Measurements from ENCODE around the gene RAB29. TPM values are rescaled to one million over a fixed set of nuclear protein-coding genes. Genes with fewer than 3 reads are reported as not detected.

Gene RAB29
- total and polyA plus RNA-seq, 9 of the 15 experiments (the other 6 are each of a cell fraction or from before 2014, with no cell fraction given): 6.3 to 17.6 (median 8.0) TPM

DNA sequence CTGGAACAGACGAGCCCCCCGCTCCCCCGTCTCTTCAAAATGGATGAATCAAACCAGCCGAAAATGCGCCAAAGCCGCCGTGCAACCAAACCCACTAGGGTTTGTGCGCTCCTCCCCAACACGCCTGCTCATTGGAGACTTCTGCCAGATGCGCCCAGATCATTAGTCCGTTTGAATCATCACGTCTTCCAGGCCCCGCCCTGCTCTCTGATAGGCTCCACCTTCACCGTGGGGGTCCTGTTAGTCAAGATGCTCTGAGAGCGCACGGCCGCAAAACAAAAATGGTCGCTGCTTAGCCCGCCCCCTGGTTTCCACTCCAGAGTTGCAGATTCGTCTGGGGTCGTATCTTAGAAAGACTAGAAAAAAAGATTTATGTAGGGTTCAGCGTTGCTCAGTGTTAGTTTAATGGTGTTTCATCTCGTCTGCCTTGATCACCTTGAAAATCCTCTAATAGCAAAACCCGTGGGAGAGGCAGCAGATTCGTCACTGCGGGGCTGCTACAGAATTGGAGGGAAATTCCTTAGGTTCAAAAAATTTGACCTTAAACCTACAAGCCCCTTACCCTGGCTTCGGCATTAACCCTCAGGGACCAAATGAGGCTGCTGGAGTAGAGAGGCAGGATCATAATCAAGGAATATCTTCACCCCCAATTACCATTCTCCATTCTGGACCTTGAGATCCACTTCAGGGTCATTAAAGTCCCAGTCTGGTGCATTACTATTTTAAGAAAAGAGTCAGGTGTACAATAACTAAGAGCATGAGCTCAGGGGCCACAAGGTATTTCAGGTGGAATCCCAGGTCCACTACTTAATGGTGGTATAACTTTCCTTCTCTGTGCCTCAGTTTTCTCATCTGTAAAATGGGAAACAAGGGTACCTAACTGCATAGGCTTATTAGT is 24.9 kb downstream of the RAB29 start, which contains the start of gene NUCKS1 (continued):
- TF ChIP-seq PHF20 (IDR thresholded peaks at IDR 0.05; ENCODE audit: partially characterized antibody) (peak; percentile 86), NUFIP1 (IDR thresholded peaks at IDR 0.05; ENCODE audit: partially characterized antibody) (peak; percentile 41), GABPB2 (CRISPR knock-in tag; conservative IDR thresholded peaks at IDR 0.05) (no peak), CBFA2T2 (conservative IDR thresholded peaks at IDR 0.05) (no peak; the same call in 1 of the 2 replicates), RFX1 (IDR thresholded peaks at IDR 0.05) (no peak), HDAC6 (IDR thresholded peaks at IDR 0.05; ENCODE audit: low read depth, low read length) (no peak), ZNF277 (CRISPR knock-in tag; IDR thresholded peaks at IDR 0.05; ENCODE audit: borderline replicate concordance) (no peak), MYC (IDR thresholded peaks at IDR 0.05; ENCODE audit: low read depth, low read length) (peak; percentile 76), MYC (CRISPR knock-in tag; IDR thresholded peaks at IDR 0.05; ENCODE audit: borderline replicate concordance, low read depth) (no peak), TOE1 (IDR thresholded peaks at IDR 0.05; ENCODE audit: borderline replicate concordance) (peak; percentile 77; the same call in 1 of the 2 replicates), TOE1 (CRISPR knock-in tag; IDR thresholded peaks at IDR 0.05; ENCODE audit: borderline replicate concordance, low read depth) (no peak), ZBTB49 (CRISPR knock-in tag; IDR thresholded peaks at IDR 0.05; ENCODE audit: borderline replicate concordance) (0 out of 2 replicates have a peak, but pooled peaks have one; percentile 33), ESRRB (CRISPR knock-in tag; IDR thresholded peaks at IDR 0.05; ENCODE audit: borderline replicate concordance) (0 out of 2 replicates have a peak, but pooled peaks have one; percentile 10), NCOR1 (IDR thresholded peaks at IDR 0.05) (peak; percentile 62), MIER1 (IDR thresholded peaks at IDR 0.05; ENCODE audit: low read depth) (peak; percentile 60; the same call in 1 of the 2 replicates), ZBTB8A (IDR thresholded peaks at IDR 0.05; ENCODE audit: partially characterized antibody) (no peak), LEF1 (IDR thresholded peaks at IDR 0.05) (no peak; the same call in none of the 2 replicates), RCOR1 (IDR thresholded peaks at IDR 0.05; ENCODE audit: borderline replicate concordance in 1 of 2, low read depth in 2 of 2, low read length in 2 of 2) (peak; percentile 89 to 99), USF2 (CRISPR knock-in tag; IDR thresholded peaks at IDR 0.05) (no peak), HMGXB4 (CRISPR knock-in tag; IDR thresholded peaks at IDR 0.05) (no peak), NRF1 (conservative IDR thresholded peaks at IDR 0.05 in 1 of 2, IDR thresholded peaks at IDR 0.05 in 1 of 2) (peak in 1 of 2 experiments; percentile 26; a peak in 2 of 4 replicates), ZNF24 (IDR thresholded peaks at IDR 0.05) (peak; percentile 43; the same call in 1 of the 2 replicates)

Data from K562 (cell line).